GM12872 (cell line): ENCODE measurements around the gene EREG.

Source experiments
- TF ChIP-seq, protein P1 (sequence below): IDR thresholded peaks from 3 replicates; pipeline ENCODE4 v1.5.1; 2011; ENCODE audit warnings: low read depth, mild to moderate bottlenecking, low read length, moderate library complexity; ENCODE audit not compliant: insufficient read depth

The EREG gene

GRCh38 chr4:74407891-74408290 is 42.9 kb downstream of the EREG start:
- TF ChIP-seq, protein P1, sequence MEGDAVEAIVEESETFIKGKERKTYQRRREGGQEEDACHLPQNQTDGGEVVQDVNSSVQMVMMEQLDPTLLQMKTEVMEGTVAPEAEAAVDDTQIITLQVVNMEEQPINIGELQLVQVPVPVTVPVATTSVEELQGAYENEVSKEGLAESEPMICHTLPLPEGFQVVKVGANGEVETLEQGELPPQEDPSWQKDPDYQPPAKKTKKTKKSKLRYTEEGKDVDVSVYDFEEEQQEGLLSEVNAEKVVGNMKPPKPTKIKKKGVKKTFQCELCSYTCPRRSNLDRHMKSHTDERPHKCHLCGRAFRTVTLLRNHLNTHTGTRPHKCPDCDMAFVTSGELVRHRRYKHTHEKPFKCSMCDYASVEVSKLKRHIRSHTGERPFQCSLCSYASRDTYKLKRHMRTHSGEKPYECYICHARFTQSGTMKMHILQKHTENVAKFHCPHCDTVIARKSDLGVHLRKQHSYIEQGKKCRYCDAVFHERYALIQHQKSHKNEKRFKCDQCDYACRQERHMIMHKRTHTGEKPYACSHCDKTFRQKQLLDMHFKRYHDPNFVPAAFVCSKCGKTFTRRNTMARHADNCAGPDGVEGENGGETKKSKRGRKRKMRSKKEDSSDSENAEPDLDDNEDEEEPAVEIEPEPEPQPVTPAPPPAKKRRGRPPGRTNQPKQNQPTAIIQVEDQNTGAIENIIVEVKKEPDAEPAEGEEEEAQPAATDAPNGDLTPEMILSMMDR = no peak

DNA sequence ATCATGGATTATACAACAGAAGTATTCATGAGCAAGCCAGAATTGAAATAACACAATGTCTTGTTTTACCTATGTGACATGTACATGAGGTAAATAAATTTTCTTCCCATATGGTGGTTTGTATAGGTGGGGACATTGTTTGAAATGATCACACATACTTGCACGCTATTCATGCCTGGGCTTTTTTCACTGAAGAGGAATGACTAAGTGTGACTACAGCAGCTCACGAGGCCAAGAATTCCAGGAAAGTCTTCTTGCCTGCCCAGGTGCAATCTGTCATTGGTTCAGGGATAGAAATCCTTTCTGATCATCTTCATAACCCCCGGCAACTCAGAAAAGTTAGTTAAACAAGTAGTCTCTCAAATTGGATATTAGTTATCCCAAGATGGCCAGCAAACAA is 43.7 kb downstream of the EREG start:
- TF ChIP-seq, protein P1 = no peak

DNA sequence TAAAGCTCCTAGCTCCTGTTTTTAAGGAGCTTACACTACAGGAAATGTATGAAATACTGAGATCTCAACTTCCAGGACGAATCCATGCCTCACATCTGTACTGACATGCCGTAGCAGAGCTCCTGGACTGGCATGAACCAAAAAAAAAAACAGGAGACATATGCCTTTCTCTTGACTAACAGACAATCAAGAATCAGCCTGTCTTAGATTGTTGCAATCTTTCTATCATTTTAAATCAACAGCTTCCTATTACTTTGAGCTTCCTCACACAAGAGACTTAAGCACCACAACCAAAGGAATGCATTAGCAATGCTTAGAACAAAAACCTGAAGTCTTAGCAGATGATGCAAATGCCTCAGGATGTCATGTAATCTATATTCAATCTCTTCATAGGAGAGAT is 45.3 kb downstream of the EREG start:
- TF ChIP-seq, protein P1 = no peak

DNA sequence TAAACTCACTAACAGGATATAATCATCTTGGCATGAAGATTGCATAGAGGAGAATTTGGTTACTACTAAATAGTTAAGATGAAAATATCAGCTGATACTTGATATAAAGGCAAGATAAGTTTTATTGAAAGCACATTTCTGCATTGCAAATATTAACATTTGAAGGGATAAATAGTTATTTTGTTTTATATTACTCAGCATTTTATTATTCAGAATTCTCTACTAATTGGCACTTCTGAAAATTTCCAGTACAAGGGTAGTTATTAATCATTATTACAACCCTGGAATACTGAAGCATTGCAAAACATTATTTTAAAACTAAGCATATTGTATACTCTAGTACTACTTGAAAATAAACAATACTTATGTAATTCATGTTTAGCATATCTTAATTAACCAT is 47.3 kb downstream of the EREG start:
- TF ChIP-seq, protein P1 = no peak

- TF ChIP-seq, protein P1 = no peak
Measured at GRCh38 chr4:74413265-74413664, 48.3 kb downstream of the EREG start.

GRCh38 chr4:74414149-74414809 is 49.3 kb downstream of the EREG start:
- TF ChIP-seq, protein P1 = no peak

DNA sequence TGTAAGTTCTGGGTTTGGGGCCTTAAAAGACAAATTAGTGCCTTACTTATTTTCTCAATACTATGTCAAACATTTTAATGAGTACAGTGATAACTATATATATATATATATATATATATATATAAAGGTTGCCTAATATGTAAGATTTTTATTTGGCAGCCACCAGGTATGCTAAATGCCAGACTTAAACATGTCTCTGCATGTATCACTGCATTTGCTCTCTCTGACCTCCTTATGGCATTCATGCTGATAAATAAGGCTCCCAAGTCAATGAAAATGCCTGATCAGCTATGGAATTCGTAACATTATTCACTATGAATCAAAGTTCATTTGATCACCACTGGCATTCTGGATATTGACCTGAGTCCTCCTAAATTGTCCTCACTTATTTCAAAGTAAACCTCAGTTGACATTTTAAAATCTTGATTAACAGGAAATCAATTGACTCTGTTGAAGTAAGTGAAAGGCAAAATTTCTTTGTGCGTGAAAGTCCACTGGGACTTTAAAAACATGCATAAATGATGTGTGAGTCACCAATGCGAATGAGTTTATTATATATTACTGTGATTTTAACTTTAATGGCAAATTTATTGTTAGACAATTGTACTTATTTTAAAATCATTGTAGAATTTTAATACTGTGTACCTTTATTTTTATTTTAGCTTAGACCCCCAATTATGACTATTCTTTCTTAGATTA is 50.8 kb downstream of the EREG start:
- TF ChIP-seq, protein P1 = no peak
